Esophagus muscularis mucosa (tissue), 4 donors: Measurements from ENCODE around the gene PPP1R14B. TPM values are rescaled to one million over a fixed set of nuclear protein-coding genes. Genes with fewer than 3 reads are reported as not detected.

ENCODE experiments used
- DNase-seq: peaks from one replicate; pipeline ENCODE4 v3.0.0-alpha.2; 2017; ENCODE audit errors: extremely low spot score
- H3K27ac ChIP-seq, 4 donors: fragments of 200-600 bp; sonication (generic); replicated peaks in 1 of 4; 1 replicate in 3 of 4; 2 replicates in 1 of 4; pipeline ENCODE4 v1.5.1; 2016 to 2019; ENCODE audit warnings: mild to moderate bottlenecking in 1 of 4
- H3K27me3 ChIP-seq, 4 donors: fragments of 200-600 bp; sonication (generic); one replicate each; pipeline versions ENCODE4 v1.5.1 to v1.6.0; 2016 to 2019
- H3K36me3 ChIP-seq, 4 donors: fragments of 200-600 bp; sonication (generic); one replicate each; pipeline ENCODE4 v1.5.1; 2016 to 2019
- H3K4me1 ChIP-seq, 4 donors: fragments of 200-600 bp; sonication (generic); one replicate each; pipeline ENCODE4 v1.5.1; 2016 to 2019
- H3K4me3 ChIP-seq, 4 donors: fragments of 200-600 bp; sonication (generic); 1 replicate in 2 of 4; 2 replicates in 2 of 4; pipeline ENCODE4 v1.5.1; 2016 to 2019; ENCODE audit warnings: mild to moderate bottlenecking in 4 of 4, moderate library complexity in 1 of 4
- H3K9me3 ChIP-seq, 4 donors: fragments of 200-600 bp; sonication (generic); 1 replicate in 3 of 4; 2 replicates in 1 of 4; pipeline ENCODE4 v1.5.1; 2016 to 2019
- CTCF ChIP-seq, 3 experiments: fragments of 200-600 bp in 2 of 3; fragments of 450-650 bp in 1 of 3; sonication (generic) in 2 of 3; IDR thresholded peaks; one replicate each; pipeline ENCODE4 v1.5.1; 2017 to 2019; ENCODE audit warnings: antibody characterized with exemption in 3 of 3, mild to moderate bottlenecking in 2 of 3, moderate library complexity in 1 of 3
- EP300 ChIP-seq: sonication (generic); formaldehyde crosslinking; IDR thresholded peaks from one replicate; pipeline ENCODE4 v1.6.1; 2017; ENCODE audit warnings: antibody characterized with exemption
- POLR2A ChIP-seq: fragments of 450-650 bp; IDR thresholded peaks from one replicate; pipeline ENCODE4 v1.6.1; 2017; ENCODE audit warnings: antibody characterized with exemption, moderate library complexity, mild to moderate bottlenecking, low read depth
- POLR2AphosphoS5 ChIP-seq, 2 donors: sonication (generic); formaldehyde crosslinking; IDR thresholded peaks; one replicate each; pipeline ENCODE4 v1.6.1; 2017; ENCODE audit warnings: antibody characterized with exemption in 2 of 2
- WGBS: methylation state at CpG from one replicate; pipeline ENCODE4 v1.1.5; 2018; 5-methylcytosine and 5-hydroxymethylcytosine counted together
- intact Hi-C: fragments of 100-400 bp; cut with DNase I; formaldehyde crosslinking; loops from one replicate; pipeline ENCODE4 v1.15.1; 2023
- total RNA-seq, 4 donors: library from RNA; depleted of rRNA; stranded (reverse); fragments of >200 nt; gene quantifications; one replicate each; pipeline versions ENCODE4 v1.1.0 to v1.2.1, GENCODE V29; 2016

PPP1R14B gene
- total RNA-seq, 4 donors from 2014 or later, result 50.4 to 92.9 (median 79.8) TPM

GRCh38 chr11:64245797-64246620, 734 bp downstream of the PPP1R14B start:
- WGBS, result 0% methylated on average over 1 of the region's 46 CpGs
- peaks cover 38 to 73% (median 59%) of the 10 kb centered on the region in 4 donors for H3K4me1 ChIP-seq
- intact Hi-C loops, result no loop called here
- H3K27me3 ChIP-seq, result no peaks in the 10 kb centered on the region
- H3K36me3 ChIP-seq, result peaks cover 7 to 17% (median 16%) of the 10 kb centered on the region in 4 donors
- DNase-seq, result no peak
- TF ChIP-seq CTCF (IDR thresholded peaks at IDR 0.05), result no peak
- TF ChIP-seq POLR2AphosphoS5 (IDR thresholded peaks at IDR 0.05), result peak; percentile 37 to 46
- TF ChIP-seq POLR2A, result no peak
- H3K4me3 ChIP-seq, result peak overlapping the region; percentile 65 to 86 (median 72)
- peak overlapping the region; percentile 85 to 88 (median 86) for H3K27ac ChIP-seq
- H3K9me3 ChIP-seq, result no peaks in the 10 kb centered on the region

- 8% methylated on average over 2 of the region's 6 CpGs for WGBS
- no peak for DNase-seq
- peaks cover 7 to 17% (median 16%) of the 10 kb centered on the region in 4 donors for H3K36me3 ChIP-seq
- H3K27ac ChIP-seq, result peak overlapping the region; percentile 85 to 88 (median 86)
- H3K4me3 ChIP-seq, result peak overlapping the region; percentile 65 to 86 (median 72)
- H3K9me3 ChIP-seq, result no peaks in the 10 kb centered on the region
- H3K27me3 ChIP-seq, result no peaks in the 10 kb centered on the region
- H3K4me1 ChIP-seq, result peaks cover 34 to 70% (median 55%) of the 10 kb centered on the region in 4 donors
- TF ChIP-seq POLR2A (no peak), EP300 (no peak), CTCF (IDR thresholded peaks at IDR 0.05) (no peak), POLR2AphosphoS5 (IDR thresholded peaks at IDR 0.05) (no peak)
- intact Hi-C loops, result no loop called here
Observed at GRCh38 chr11:64245401-64245796, 1.3 kb downstream of the PPP1R14B start.

GRCh38 chr11:64244966-64245365, 1.8 kb downstream of the PPP1R14B start:
- Histone ChIP-seq H3K4me1 (peaks cover 36 to 70% (median 58%) of the 10 kb centered on the region in 4 donors), H3K27ac (peak overlapping the region; percentile 85 to 88 (median 86)), H3K36me3 (peaks cover 7 to 17% (median 16%) of the 10 kb centered on the region in 4 donors), H3K9me3 (no peaks in the 10 kb centered on the region), H3K4me3 (peak overlapping the region; percentile 65 to 86 (median 72)), H3K27me3 (no peaks in the 10 kb centered on the region)
- no peak for DNase-seq
- intact Hi-C loops, result no loop called here
- 22% methylated on average over 1 of the region's 6 CpGs for WGBS
- no peak for TF ChIP-seq EP300
- TF ChIP-seq CTCF (IDR thresholded peaks at IDR 0.05), result no peak
- TF ChIP-seq POLR2A, result no peak
- TF ChIP-seq POLR2AphosphoS5 (IDR thresholded peaks at IDR 0.05), result no peak

- no peak for TF ChIP-seq CTCF (IDR thresholded peaks at IDR 0.05)
- TF ChIP-seq POLR2A, result no peak
- no peak for TF ChIP-seq EP300
- TF ChIP-seq POLR2AphosphoS5 (IDR thresholded peaks at IDR 0.05), result no peak
- peaks cover 40 to 74% (median 62%) of the 10 kb centered on the region in 4 donors for H3K4me1 ChIP-seq
- H3K9me3 ChIP-seq, result no peaks in the 10 kb centered on the region
- H3K27me3 ChIP-seq, result no peaks in the 10 kb centered on the region
- intact Hi-C loops, result no loop called here
- peak overlapping the region in 3 of 4 donors; percentile 85 to 97 (median 88) for H3K27ac ChIP-seq
- peaks cover 7 to 21% (median 17%) of the 10 kb centered on the region in 4 donors for H3K36me3 ChIP-seq
- no peak for DNase-seq
- WGBS, result 52% methylated on average over 3 of the region's 5 CpGs
- H3K4me3 ChIP-seq, result no peak overlapping the region
Observed at GRCh38 chr11:64244107-64244506, 2.6 kb downstream of the PPP1R14B start.
